Osteocyte (in vitro differentiated cells): ENCODE results near the gene IL1R2. TPM values are rescaled to one million over a fixed set of nuclear protein-coding genes. Genes with fewer than 3 reads are reported as not detected.

Source experiments
- DNase-seq: peaks from one replicate; pipeline ENCODE4 v3.0.0; 2021; ENCODE audit warnings: mixed read lengths; ENCODE audit not compliant: unreplicated experiment; ENCODE audit errors: extremely low spot score
- H3K27ac Mint-ChIP-seq: one replicate; pipeline ENCODE4 v1.8.0; 2021; ENCODE audit warnings: mild to moderate bottlenecking, mixed read lengths; ENCODE audit not compliant: unreplicated experiment
- H3K27me3 Mint-ChIP-seq: one replicate; pipeline ENCODE4 v1.8.0; 2021; ENCODE audit warnings: mixed read lengths; ENCODE audit not compliant: unreplicated experiment
- H3K36me3 Mint-ChIP-seq: one replicate; pipeline ENCODE4 v1.8.0; 2021; ENCODE audit warnings: mixed read lengths; ENCODE audit not compliant: unreplicated experiment
- H3K4me1 Mint-ChIP-seq: one replicate; pipeline ENCODE4 v1.8.0; 2021; ENCODE audit warnings: mixed read lengths; ENCODE audit not compliant: unreplicated experiment
- H3K4me3 Mint-ChIP-seq: one replicate; pipeline ENCODE4 v1.8.0; 2021; ENCODE audit warnings: mild to moderate bottlenecking, moderate library complexity, mixed read lengths; ENCODE audit not compliant: unreplicated experiment
- H3K9me3 Mint-ChIP-seq: one replicate; pipeline ENCODE4 v1.8.0; 2021; ENCODE audit warnings: mixed read lengths; ENCODE audit not compliant: unreplicated experiment
- CTCF ChIP-seq: fragments of 200-600 bp; sonication (generic); IDR thresholded peaks from 2 replicates; pipeline ENCODE4 v1.5.0; 2021; ENCODE audit warnings: antibody characterized with exemption, mild to moderate bottlenecking, moderate library complexity
- total RNA-seq: library from RNA; stranded (reverse); gene quantifications from 2 replicates; pipeline ENCODE4 v1.2.1, GENCODE V29; 2021

IL1R2 gene
- total RNA-seq, 1 donor from 2014 or later: not detected

- no peaks in the 10 kb centered on the region for H3K27me3 Mint-ChIP-seq
- H3K36me3 Mint-ChIP-seq: no peaks in the 10 kb centered on the region
- peaks cover 65% of the 10 kb centered on the region for H3K4me1 Mint-ChIP-seq
- no peaks in the 10 kb centered on the region for H3K9me3 Mint-ChIP-seq
- peak overlapping the region; percentile 51 for H3K4me3 Mint-ChIP-seq
- DNase-seq: no peak
- peak; percentile 46 for TF ChIP-seq CTCF
- H3K27ac Mint-ChIP-seq: peak overlapping the region; percentile 96
Measured at GRCh38 chr2:102033750-102034682, 42.3 kb downstream of the IL1R2 start.

- H3K9me3 Mint-ChIP-seq: no peaks in the 10 kb centered on the region
- no peak overlapping the region for H3K4me3 Mint-ChIP-seq
- no peaks in the 10 kb centered on the region for H3K36me3 Mint-ChIP-seq
- no peak for DNase-seq
- peaks cover 70% of the 10 kb centered on the region for H3K4me1 Mint-ChIP-seq
- TF ChIP-seq CTCF: no peak
- no peaks in the 10 kb centered on the region for H3K27me3 Mint-ChIP-seq
- peak overlapping the region; percentile 96 for H3K27ac Mint-ChIP-seq
Measured at GRCh38 chr2:102034683-102035548, 43.2 kb downstream of the IL1R2 start.

- no peak for TF ChIP-seq CTCF
- DNase-seq: no peak
Measured at GRCh38 chr2:102037681-102038080, 45.9 kb downstream of the IL1R2 start.

GRCh38 chr2:102040229-102040628 lies 48.5 kb downstream of the IL1R2 start:
- Mint-ChIP-seq H3K4me3 (no peak overlapping the region), H3K27me3 (peaks cover 4% of the 10 kb centered on the region), H3K4me1 (peaks cover 62% of the 10 kb centered on the region), H3K27ac (no peak overlapping the region), H3K9me3 (no peaks in the 10 kb centered on the region), H3K36me3 (no peaks in the 10 kb centered on the region)
- no peak for DNase-seq
- no peak for TF ChIP-seq CTCF

More at GRCh38 chr2:102037681-102038080, 45.9 kb downstream of the IL1R2 start:
- Mint-ChIP-seq H3K4me1 (peaks cover 84% of the 10 kb centered on the region), H3K36me3 (no peaks in the 10 kb centered on the region), H3K27ac (peak overlapping the region; percentile 98), H3K9me3 (no peaks in the 10 kb centered on the region), H3K4me3 (peak overlapping the region; percentile 36), H3K27me3 (peaks cover 4% of the 10 kb centered on the region)
